OCI-LY7 (cell line): ENCODE results near the gene RNF150.

Source experiments
- EZH2phosphoT487 ChIP-seq: fragments of 200-600 bp; sonication (generic); IDR thresholded peaks from 2 replicates; pipeline ENCODE4 v1.6.1; 2018; ENCODE audit warnings: low read depth, borderline replicate concordance, mild to moderate bottlenecking, mixed run types, antibody characterized with exemption, low read length, moderate library complexity, mixed read lengths
- TF ChIP-seq, protein P1 (sequence below): fragments of 200-600 bp; sonication (generic); conservative IDR thresholded peaks from 2 replicates; pipeline ENCODE4 v1.5.1; 2014; ENCODE audit warnings: mild to moderate bottlenecking, antibody characterized with exemption, low read length, moderate library complexity, mixed read lengths

DNA sequence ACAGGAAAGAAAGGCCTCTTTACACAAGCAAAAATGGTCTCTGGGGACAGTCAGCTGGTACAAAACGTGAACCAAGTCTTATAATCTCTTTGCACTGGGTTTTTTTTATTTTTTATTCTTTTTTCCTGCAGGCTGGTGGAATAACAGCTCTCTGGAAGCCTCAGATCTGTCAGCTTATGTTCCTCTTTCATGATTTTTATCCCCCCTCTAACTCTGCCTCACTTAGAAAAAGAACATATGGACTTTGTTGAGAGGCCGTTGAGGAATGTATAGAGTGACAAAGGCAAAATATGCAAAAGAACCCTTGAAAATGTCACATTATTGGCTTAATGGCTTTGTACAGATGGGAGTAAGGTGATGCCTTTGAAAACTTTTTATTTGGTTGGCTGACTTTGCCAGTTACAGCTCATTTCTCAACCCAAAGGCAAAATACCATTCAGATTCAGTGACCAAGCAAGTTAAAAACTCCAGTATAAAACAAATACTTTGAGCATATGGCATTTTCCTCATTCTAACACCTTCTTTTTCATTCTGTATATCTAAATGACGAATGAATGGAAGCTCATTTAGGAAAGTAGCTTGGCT is 111.1 kb downstream of the RNF150 start:
- TF ChIP-seq, protein P1, sequence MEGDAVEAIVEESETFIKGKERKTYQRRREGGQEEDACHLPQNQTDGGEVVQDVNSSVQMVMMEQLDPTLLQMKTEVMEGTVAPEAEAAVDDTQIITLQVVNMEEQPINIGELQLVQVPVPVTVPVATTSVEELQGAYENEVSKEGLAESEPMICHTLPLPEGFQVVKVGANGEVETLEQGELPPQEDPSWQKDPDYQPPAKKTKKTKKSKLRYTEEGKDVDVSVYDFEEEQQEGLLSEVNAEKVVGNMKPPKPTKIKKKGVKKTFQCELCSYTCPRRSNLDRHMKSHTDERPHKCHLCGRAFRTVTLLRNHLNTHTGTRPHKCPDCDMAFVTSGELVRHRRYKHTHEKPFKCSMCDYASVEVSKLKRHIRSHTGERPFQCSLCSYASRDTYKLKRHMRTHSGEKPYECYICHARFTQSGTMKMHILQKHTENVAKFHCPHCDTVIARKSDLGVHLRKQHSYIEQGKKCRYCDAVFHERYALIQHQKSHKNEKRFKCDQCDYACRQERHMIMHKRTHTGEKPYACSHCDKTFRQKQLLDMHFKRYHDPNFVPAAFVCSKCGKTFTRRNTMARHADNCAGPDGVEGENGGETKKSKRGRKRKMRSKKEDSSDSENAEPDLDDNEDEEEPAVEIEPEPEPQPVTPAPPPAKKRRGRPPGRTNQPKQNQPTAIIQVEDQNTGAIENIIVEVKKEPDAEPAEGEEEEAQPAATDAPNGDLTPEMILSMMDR = no peak
- no peak for TF ChIP-seq EZH2phosphoT487
